HepG2 (cell line): ENCODE data around the gene CIB1. TPM values are rescaled to one million over a fixed set of nuclear protein-coding genes. Genes with fewer than 3 reads are reported as not detected.

Experiments used
- ATAC-seq: fragments of 200-7000 bp; cut with Tn5 transposase; 3 replicates; pipeline ENCODE4 v1.9.1; 2020; ENCODE audit warnings: mild to moderate bottlenecking, moderate library complexity
- Bru-seq: library from RNA; stranded (reverse); fragments of 400-500 nt; gene quantifications from one replicate; lab custom pipeline; 2021; lab: Mats Ljungman, UMichigan
- BruChase-seq, 2 experiments: library from RNA; stranded (reverse); fragments of 400-500 nt; gene quantifications; one replicate each; lab custom pipeline; 2021; lab: Mats Ljungman, UMichigan
- BruUV-seq: library from RNA; stranded (reverse); fragments of 400-500 nt; replicated peaks from 2 replicates; lab custom pipeline; 2021; lab: Mats Ljungman, UMichigan
- CTCF ChIA-PET: fragments of 300-600 bp; formaldehyde crosslinking; extraction: SDS; loops from one replicate; lab custom pipeline; 2021; ENCODE audit warnings: low total read pairs, inconsistent platforms, low intra/inter-chr PET ratio; lab: Yijun Ruan, JAX
- POLR2A ChIA-PET: fragments of 350-600 bp; sonication (Branson Sonifier 250); formaldehyde crosslinking; loops from one replicate; lab custom pipeline; 2020; ENCODE audit warnings: antibody characterized with exemption, inconsistent platforms; lab: Yijun Ruan, JAX
- DNase-seq: peaks from one replicate; pipeline ENCODE4 v3.0.0-alpha.2; 2015; ENCODE audit warnings: low spot score
- FAIRE-seq: peaks from 3 replicates; lab custom pipeline; 2011; peaks lifted over from hg19 to GRCh38; lab: Jason Lieb, UNC
- H2AFZ ChIP-seq: one replicate; pipeline ENCODE4 v1.6.1; 2011; ENCODE audit warnings: low read length, inconsistent platforms
- H3K27ac ChIP-seq: fragments of 300-600 bp; 3 replicates; pipeline ENCODE4 v1.8.0; 2011; ENCODE audit warnings: mixed run types, mild to moderate bottlenecking, mixed read lengths, low read length, inconsistent platforms; ENCODE audit not compliant: insufficient read depth; ENCODE audit errors: extremely low read length
- H3K27me3 ChIP-seq, 2 experiments: fragments of 200-600 bp in 1 of 2; 2 replicates in 1 of 2; 3 replicates in 1 of 2; pipeline versions ENCODE4 v1.6.0 to v1.8.0; 2011; ENCODE audit warnings: low read length in 2 of 2, mild to moderate bottlenecking in 2 of 2, moderate library complexity in 2 of 2, inconsistent platforms in 1 of 2; ENCODE audit not compliant: insufficient read depth in 2 of 2, control insufficient read depth in 1 of 2
- H3K36me3 ChIP-seq, 2 experiments: fragments of 200-600 bp in 1 of 2; replicated peaks in 1 of 2; 2 replicates in 1 of 2; 3 replicates in 1 of 2; pipeline versions ENCODE4 v1.5.1 to v1.8.0; 2011; ENCODE audit warnings: low read length in 2 of 2, inconsistent platforms in 1 of 2; ENCODE audit not compliant: insufficient read depth in 2 of 2, control insufficient read depth in 1 of 2
- H3K4me1 ChIP-seq: 2 replicates; pipeline ENCODE4 v1.5.1; 2012; ENCODE audit warnings: low read length, inconsistent platforms; ENCODE audit not compliant: insufficient read depth
- H3K4me2 ChIP-seq: 2 replicates; pipeline ENCODE4 v1.6.0; 2011; ENCODE audit warnings: low read depth, low read length, inconsistent platforms
- H3K4me3 ChIP-seq, 3 experiments: fragments of 200-600 bp in 1 of 3; sonication (generic), shearing (Covaris generic) in 1 of 3; replicated peaks in 1 of 3; 2 replicates each; pipeline ENCODE4 v1.5.1; 2011 to 2016; ENCODE audit warnings: low read length in 3 of 3, inconsistent platforms in 2 of 3, low read depth in 2 of 3, mild to moderate bottlenecking in 2 of 3, control low read depth in 1 of 3, mixed read lengths in 1 of 3; ENCODE audit not compliant: insufficient read depth in 1 of 3
- H3K79me2 ChIP-seq: one replicate; pipeline ENCODE4 v1.6.1; 2011; ENCODE audit warnings: low read length, inconsistent platforms; ENCODE audit not compliant: insufficient read depth
- H3K9ac ChIP-seq: 2 replicates; pipeline ENCODE4 v1.6.0; 2011; ENCODE audit warnings: mild to moderate bottlenecking, low read depth, low read length, inconsistent platforms; ENCODE audit not compliant: insufficient read depth
- H3K9me3 ChIP-seq: 2 replicates; pipeline ENCODE4 v1.5.1; 2012; ENCODE audit warnings: mild to moderate bottlenecking, low read length
- H4K20me1 ChIP-seq: 2 replicates; pipeline ENCODE4 v1.6.0; 2011; ENCODE audit warnings: inconsistent platforms, mild to moderate bottlenecking, low read length, moderate library complexity; ENCODE audit not compliant: insufficient read depth
- DDIT3 ChIP-seq: sonication (generic); formaldehyde crosslinking; IDR thresholded peaks from 2 replicates; pipeline ENCODE4 v1.4.0; 2020; ENCODE audit warnings: mild to moderate bottlenecking, missing genetic modification reagents
- HDAC1 ChIP-seq: sonication (generic); formaldehyde crosslinking; IDR thresholded peaks from 2 replicates; pipeline ENCODE4 v1.5.1; 2020; ENCODE audit warnings: mild to moderate bottlenecking, missing genetic modification reagents
- KDM5B ChIP-seq: sonication (generic); formaldehyde crosslinking; IDR thresholded peaks from 2 replicates; pipeline ENCODE4 v1.4.0; 2020; ENCODE audit warnings: missing genetic modification reagents, mild to moderate bottlenecking, borderline replicate concordance
- KMT2B ChIP-seq: IDR thresholded peaks from 2 replicates; pipeline ENCODE4 v1.6.1; 2016; ENCODE audit warnings: missing genetic modification reagents, missing compliant biosample characterization
- MTF2 ChIP-seq: sonication (generic); formaldehyde crosslinking; IDR thresholded peaks from 2 replicates; pipeline ENCODE4 v1.5.0; 2020; ENCODE audit warnings: missing genetic modification reagents, borderline replicate concordance
- MXD1 ChIP-seq: sonication (generic); formaldehyde crosslinking; IDR thresholded peaks from 2 replicates; pipeline ENCODE4 v1.4.0; 2020; ENCODE audit warnings: mild to moderate bottlenecking, missing genetic modification reagents
- TBX2 ChIP-seq: sonication (generic); formaldehyde crosslinking; IDR thresholded peaks from 2 replicates; pipeline ENCODE4 v1.5.0; 2020; ENCODE audit warnings: missing genetic modification reagents, mild to moderate bottlenecking, borderline replicate concordance
- TFDP1 ChIP-seq: IDR thresholded peaks from 2 replicates; pipeline ENCODE4 v1.6.1; 2016; ENCODE audit warnings: missing compliant biosample characterization, missing genetic modification reagents, borderline replicate concordance
- ZNF230 ChIP-seq: sonication (generic); formaldehyde crosslinking; IDR thresholded peaks from 2 replicates; pipeline ENCODE4 v1.4.0; 2020; ENCODE audit warnings: mild to moderate bottlenecking, missing genetic modification reagents
- ZNF569 ChIP-seq: sonication (generic); formaldehyde crosslinking; IDR thresholded peaks from 2 replicates; pipeline ENCODE4 v1.5.0; 2020; ENCODE audit warnings: mild to moderate bottlenecking, missing genetic modification reagents, moderate library complexity, borderline replicate concordance
- ZNF749 ChIP-seq: sonication (generic); formaldehyde crosslinking; IDR thresholded peaks from 2 replicates; pipeline ENCODE4 v1.8.0; 2022; ENCODE audit warnings: mild to moderate bottlenecking, missing genetic modification reagents, moderate library complexity, borderline replicate concordance
- ZNF816 ChIP-seq: sonication (generic); formaldehyde crosslinking; IDR thresholded peaks from 2 replicates; pipeline ENCODE4 v1.8.0; 2022; ENCODE audit warnings: missing genetic modification reagents, mild to moderate bottlenecking, borderline replicate concordance
- WGBS: methylation state at CpG from one replicate; pipeline ENCODE4 v1.1.6; 2017; ENCODE audit warnings: low lambda C conversion rate; 5-methylcytosine and 5-hydroxymethylcytosine counted together
- in situ Hi-C: cut with HindIII; loops from 2 replicates; pipeline ENCODE4 v1.10.0; 2017; ENCODE audit warnings: low pct_unique_long_range_greater_than_20kb; ENCODE audit not compliant: extremely low pct_ligation_motif_present
- intact Hi-C: fragments of 100-400 bp; cut with micrococcal nuclease; formaldehyde crosslinking; loops from one replicate; pipeline ENCODE4 v1.10.0; 2022; ENCODE audit not compliant: unreplicated experiment
- long read RNA-seq, 2 experiments: library from RNA in 1 of 2; library from polyadenylated mRNA in 1 of 2; stranded (forward) in 1 of 2; unstranded in 1 of 2; transcript quantifications; one replicate each; pipeline ENCODE4 v2.0.0, GENCODE V29; 2019 to 2022
- polyA minus RNA-seq, 3 experiments: library from RNA; depleted of rRNA, polyadenylated mRNA; stranded (reverse); fragments of >200 nt; gene quantifications; 2 replicates each; pipeline ENCODE4 v1.2.3, GENCODE V29; 2011; ENCODE audit warnings: low replicate concordance in 1 of 3
- polyA plus RNA-seq, 8 experiments: library from polyadenylated mRNA; depleted of rRNA in 3 of 8; stranded (reverse) in 7 of 8; unstranded in 1 of 8; fragments of >200 nt; fragmentation: Illumina TruSeq in 4 of 8; extraction: Trizol in 4 of 8; gene quantifications; 2 replicates each; pipeline versions ENCODE4 v1.2.1 to v1.2.3, GENCODE V29; 2011 to 2016; ENCODE audit warnings: low read depth in 4 of 8, missing spikeins in 1 of 8, mixed read lengths in 1 of 8; ENCODE audit not compliant: insufficient read depth in 1 of 8
- total RNA-seq, 5 experiments: library from RNA; depleted of rRNA; stranded (reverse); fragments of >200 nt; fragmentation: Illumina TruSeq; extraction: Trizol; gene quantifications; 2 replicates each; pipeline ENCODE4 v1.2.3, GENCODE V29; 2016; ENCODE audit warnings: low read depth in 1 of 5

Gene CIB1
- total RNA-seq (2016; rRNA removed; fragmentation: Illumina TruSeq; extraction: Trizol) (38.7 and 52.4 TPM in 2 replicates), polyA plus RNA-seq (2011; rRNA removed) (72.7 and 73.6 TPM in 2 replicates), polyA minus RNA-seq (2011; rRNA and poly(A)+ RNA removed; ENCODE audit: low replicate concordance) (45.8 and 91.0 TPM in 2 replicates), Bru-seq, nascent RNA (percentile 81 among the genes with signal in this experiment), BruChase-seq, experiment 1, labeled RNA remaining after a 6-hour chase (percentile 91 among the genes with signal in this experiment), BruChase-seq, experiment 2, labeled RNA remaining after a 2-hour chase (percentile 88 among the genes with signal in this experiment)
- 18.8 and 20.6 TPM in 2 replicates for total RNA-seq (2016; cell fraction: cytosol; rRNA removed; fragmentation: Illumina TruSeq; extraction: Trizol; ENCODE audit: low read depth)
- total RNA-seq (2016; cell fraction: insoluble cytoplasmic fraction; rRNA removed; fragmentation: Illumina TruSeq; extraction: Trizol), result 43.1 and 52.3 TPM in 2 replicates
- total RNA-seq (2016; cell fraction: membrane; rRNA removed; fragmentation: Illumina TruSeq; extraction: Trizol), result 30.4 and 35.8 TPM in 2 replicates
- total RNA-seq (2016; cell fraction: nucleus; rRNA removed; fragmentation: Illumina TruSeq; extraction: Trizol), result 22.1 and 24.2 TPM in 2 replicates
- polyA plus RNA-seq (2011; cell fraction: cytosol; rRNA removed), result 50.7 and 83.9 TPM in 2 replicates
- 47.6 and 49.0 TPM in 2 replicates for polyA plus RNA-seq (2011; cell fraction: nucleus; rRNA removed)
- 22.9 and 33.8 TPM in 2 replicates for polyA plus RNA-seq (2012)
- polyA plus RNA-seq (2016; cell fraction: cytosol; fragmentation: Illumina TruSeq; extraction: Trizol; ENCODE audit: low read depth), result 38.0 and 44.9 TPM in 2 replicates
- polyA plus RNA-seq (2016; cell fraction: insoluble cytoplasmic fraction; fragmentation: Illumina TruSeq; extraction: Trizol; ENCODE audit: low read depth), result 88.2 and 89.6 TPM in 2 replicates
- polyA plus RNA-seq (2016; cell fraction: membrane; fragmentation: Illumina TruSeq; extraction: Trizol; ENCODE audit: low read depth), result 44.3 and 53.1 TPM in 2 replicates
- 71.0 and 73.3 TPM in 2 replicates for polyA plus RNA-seq (2016; cell fraction: nucleus; fragmentation: Illumina TruSeq; extraction: Trizol; ENCODE audit: insufficient read depth, low read depth)
- polyA minus RNA-seq (2011; cell fraction: cytosol; rRNA and poly(A)+ RNA removed), result 10.3 and 12.9 TPM in 2 replicates
- polyA minus RNA-seq (2011; cell fraction: nucleus; rRNA and poly(A)+ RNA removed), result 5.7 TPM in 2 replicates
- long read RNA-seq, experiment 1, transcript CIB1-201 (7 exons, 1,247 nt), result major isoform, 161 of 187 reads
- long read RNA-seq, experiment 1, partial matches to known transcripts, result 3 of 187 reads
- long read RNA-seq, experiment 1, other reads (novel, unspliced or antisense), result 21 of 187 reads
- long read RNA-seq, experiment 2, transcript CIB1-201 (7 exons, 1,247 nt), result major isoform, 122 of 155 reads
- long read RNA-seq, experiment 2, partial matches to known transcripts, result 4 of 155 reads
- long read RNA-seq, experiment 2, other reads (novel, unspliced or antisense), result 27 of 155 reads

- Histone ChIP-seq H3K79me2 (peaks cover 8% of the 10 kb centered on the region), H3K4me1 (peaks cover 28% of the 10 kb centered on the region), H3K4me3 (peak within 1 kb of the TSS; percentile 73 to 86 (median 80)), H3K27me3 (no peaks in the 10 kb centered on the region; a peak in 1 of 5 replicates), H2AFZ (peak within 1 kb of the TSS; percentile 76), H4K20me1 (no peaks in the 10 kb centered on the region), H3K9ac (peak within 1 kb of the TSS; percentile 83), H3K27ac (peak within 1 kb of the TSS; percentile 94), H3K4me2 (peak within 1 kb of the TSS; percentile 89), H3K36me3 (peaks cover 8 to 41% of the 10 kb centered on the region in 2 experiments), H3K9me3 (no peaks in the 10 kb centered on the region)
- FAIRE-seq (peak; percentile 65), DNase-seq (peak; percentile 88), ATAC-seq (peak; percentile 93)
- 2% methylated on average over 7 of the region's 63 CpGs for WGBS
- CTCF ChIA-PET, result interaction anchor here (0.9 to 1.3 kb wide), 2 partner anchors 14 to 19 kb away, joined by 3 to 4 read pairs; no protein-coding TSS in a partner anchor
- intact Hi-C loops (loop anchor here (1.0 to 5.0 kb wide), 2 partner anchors 16 to 34 kb away; partner anchors contain the start of genes NGRN and TTLL13), in situ Hi-C loops (no loop called here)
- TSS peak; percentile 71 for BruUV-seq
- POLR2A ChIA-PET, result interaction anchor here (0.5 to 4.5 kb wide), 11 partner anchors 11 to 99 kb away, joined by 3 to 50 read pairs (median 8); partner anchors contain the start of genes NGRN, SEMA4B and TTLL13
- TF ChIP-seq ZNF816, result 0 out of 2 replicates have a peak, but pooled peaks have one; percentile 60
- TF ChIP-seq TBX2 (CRISPR knock-in tag), result peak; percentile 76
- TF ChIP-seq KMT2B, result no peak
- peak; percentile 81; the same call in 1 of the 2 replicates for TF ChIP-seq MXD1 (CRISPR knock-in tag)
- peak; percentile 73 for TF ChIP-seq KDM5B (CRISPR knock-in tag)
- TF ChIP-seq TFDP1, result peak; percentile 65; the same call in 1 of the 2 replicates
- TF ChIP-seq ZNF230 (CRISPR knock-in tag), result peak; percentile 97
- TF ChIP-seq ZNF569 (CRISPR knock-in tag), result no peak
- peak; percentile 59 for TF ChIP-seq HDAC1 (CRISPR knock-in tag)
- peak; percentile 46; the same call in 1 of the 2 replicates for TF ChIP-seq MTF2 (CRISPR knock-in tag)
- TF ChIP-seq ZNF749, result peak; percentile 30; the same call in 1 of the 2 replicates
- TF ChIP-seq DDIT3 (CRISPR knock-in tag), result no peak
Observed at GRCh38 chr15:90233387-90234095, at the start of gene CIB1. TSS of gene CIB1 (minus strand) at chr15:90233941. CDS start at chr15:90233885, 56 bp downstream.
